HG03108 (cell line): ENCODE data around the gene LRRC28.
"Not testable (repeated sequence)": the region's sequence is repeated elsewhere in the genome, so short reads cannot be mapped to it uniquely, and the experiment has no call there.

ENCODE experiments used
- ATAC-seq: cut with Tn5 transposase; IDR thresholded peaks from one replicate; pipeline ENCODE4 v1.9.1; 2021; ENCODE audit warnings: moderate library complexity; ENCODE audit not compliant: unreplicated experiment

The LRRC28 gene

GRCh38 chr15:99390667-99391066 lies 139.4 kb downstream of the LRRC28 start:
- ATAC-seq, result no peak

- ATAC-seq, result no peak
Observed at GRCh38 chr15:99393641-99394040, 142.4 kb downstream of the LRRC28 start.

- no peak for ATAC-seq
Observed at GRCh38 chr15:99396375-99396774, 145.1 kb downstream of the LRRC28 start.

GRCh38 chr15:99399061-99399460 lies 147.8 kb downstream of the LRRC28 start:
- ATAC-seq, result no peak

DNA sequence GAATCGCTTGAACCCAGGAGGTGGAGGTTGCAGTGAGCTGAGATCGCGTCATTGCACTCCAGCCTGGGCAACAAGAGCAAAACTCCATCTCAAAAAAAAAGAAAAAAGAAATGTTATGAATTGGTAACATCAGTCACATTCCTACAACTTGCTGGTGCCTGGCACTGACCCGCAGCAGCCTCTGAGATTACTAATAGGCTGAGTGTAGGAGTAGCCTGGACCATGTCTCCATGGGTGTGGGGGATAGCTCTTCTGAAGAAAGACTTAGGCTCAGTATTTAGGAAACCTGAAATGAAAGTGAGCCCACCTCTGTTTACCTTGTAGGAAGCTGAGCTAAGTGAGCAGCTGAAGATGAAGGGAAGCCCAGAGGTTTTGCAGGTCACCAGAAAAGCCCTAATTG lies 148.3 kb downstream of the LRRC28 start:
- ATAC-seq, result no peak

GRCh38 chr15:99401216-99401615 lies 149.9 kb downstream of the LRRC28 start:
- ATAC-seq, result not testable (repeated sequence)

- ATAC-seq, result no peak
Observed at GRCh38 chr15:99402014-99402729, 150.9 kb downstream of the LRRC28 start.

DNA sequence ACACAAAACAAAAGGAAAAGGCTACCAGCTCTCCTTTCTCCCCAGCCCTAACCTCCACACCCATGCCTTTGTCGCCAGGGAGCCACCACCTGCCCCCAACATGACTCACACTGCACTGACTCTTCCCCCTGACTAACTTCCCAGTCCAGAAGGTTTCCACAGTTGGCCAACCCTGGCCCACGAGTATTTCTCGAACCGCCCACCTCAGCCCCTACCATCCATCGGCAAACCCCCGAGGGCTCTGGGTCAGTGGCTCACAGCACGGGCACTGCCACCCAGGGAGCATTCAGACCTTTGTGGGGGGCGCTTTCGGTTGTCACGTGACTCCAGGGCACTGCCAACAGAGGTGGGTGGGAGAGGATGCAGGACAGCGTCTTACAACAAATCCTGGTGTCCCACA lies 152.3 kb downstream of the LRRC28 start:
- no peak for ATAC-seq

DNA sequence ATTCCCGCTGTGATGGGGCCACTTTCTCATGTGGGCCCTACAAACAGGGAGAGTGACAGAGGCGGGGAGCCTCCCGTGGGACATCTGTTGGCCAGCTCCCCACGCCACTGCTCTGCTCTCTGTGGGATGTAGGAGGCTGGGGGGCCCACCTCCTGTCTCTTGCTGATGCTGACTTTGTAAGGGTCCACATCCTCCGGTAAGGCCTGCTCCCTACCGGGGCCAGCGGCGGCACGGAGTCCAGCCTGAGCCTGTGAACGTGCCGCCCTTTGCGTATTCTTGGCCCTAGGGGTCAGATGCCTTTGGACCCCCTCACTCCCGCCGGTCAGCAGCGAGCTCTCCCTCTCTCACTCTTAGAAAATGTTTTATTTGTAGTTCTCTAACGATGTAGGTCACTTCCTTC lies 153.2 kb downstream of the LRRC28 start:
- no peak for ATAC-seq

- ATAC-seq, result no peak
Observed at GRCh38 chr15:99406120-99406519, 154.8 kb downstream of the LRRC28 start.

DNA sequence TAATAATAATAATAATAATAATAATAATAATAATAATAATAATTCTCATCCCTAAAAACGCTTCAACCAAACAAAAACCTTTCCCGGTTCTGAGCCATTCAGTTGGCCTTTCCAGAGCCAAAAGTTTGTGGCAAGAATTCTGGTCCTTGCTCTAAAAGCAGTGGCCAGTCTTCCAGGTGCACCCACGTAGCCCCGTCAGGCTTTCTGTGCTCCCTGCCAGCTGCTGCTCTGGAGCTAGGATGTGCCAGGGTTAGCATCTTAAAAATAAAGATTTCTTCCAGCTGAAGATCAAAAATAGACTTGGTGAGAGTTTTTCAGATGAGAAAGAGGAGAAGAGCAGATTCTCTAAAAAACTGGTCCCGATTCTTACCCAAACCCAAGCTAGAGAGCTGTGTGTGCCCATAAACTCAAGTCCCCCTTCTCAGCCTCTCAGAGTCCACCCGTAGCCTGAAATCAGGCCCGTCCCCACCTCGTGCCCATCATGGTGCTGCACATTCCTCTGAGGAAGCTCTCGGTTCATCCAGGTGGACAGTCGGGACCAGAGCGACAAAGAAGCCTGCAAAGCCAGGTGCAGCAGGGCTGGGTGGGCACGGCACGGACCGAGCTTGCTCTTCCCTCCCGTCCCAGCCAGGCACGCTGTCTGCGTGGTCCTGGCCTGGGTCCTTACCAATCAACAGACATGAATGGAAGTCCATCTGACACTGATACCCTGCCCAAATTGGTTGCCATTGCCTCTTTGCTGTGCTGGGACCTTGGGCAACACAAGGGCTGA lies 155.6 kb downstream of the LRRC28 start:
- no peak for ATAC-seq

- no peak for ATAC-seq
Observed at GRCh38 chr15:99407716-99408115, 156.4 kb downstream of the LRRC28 start.

DNA sequence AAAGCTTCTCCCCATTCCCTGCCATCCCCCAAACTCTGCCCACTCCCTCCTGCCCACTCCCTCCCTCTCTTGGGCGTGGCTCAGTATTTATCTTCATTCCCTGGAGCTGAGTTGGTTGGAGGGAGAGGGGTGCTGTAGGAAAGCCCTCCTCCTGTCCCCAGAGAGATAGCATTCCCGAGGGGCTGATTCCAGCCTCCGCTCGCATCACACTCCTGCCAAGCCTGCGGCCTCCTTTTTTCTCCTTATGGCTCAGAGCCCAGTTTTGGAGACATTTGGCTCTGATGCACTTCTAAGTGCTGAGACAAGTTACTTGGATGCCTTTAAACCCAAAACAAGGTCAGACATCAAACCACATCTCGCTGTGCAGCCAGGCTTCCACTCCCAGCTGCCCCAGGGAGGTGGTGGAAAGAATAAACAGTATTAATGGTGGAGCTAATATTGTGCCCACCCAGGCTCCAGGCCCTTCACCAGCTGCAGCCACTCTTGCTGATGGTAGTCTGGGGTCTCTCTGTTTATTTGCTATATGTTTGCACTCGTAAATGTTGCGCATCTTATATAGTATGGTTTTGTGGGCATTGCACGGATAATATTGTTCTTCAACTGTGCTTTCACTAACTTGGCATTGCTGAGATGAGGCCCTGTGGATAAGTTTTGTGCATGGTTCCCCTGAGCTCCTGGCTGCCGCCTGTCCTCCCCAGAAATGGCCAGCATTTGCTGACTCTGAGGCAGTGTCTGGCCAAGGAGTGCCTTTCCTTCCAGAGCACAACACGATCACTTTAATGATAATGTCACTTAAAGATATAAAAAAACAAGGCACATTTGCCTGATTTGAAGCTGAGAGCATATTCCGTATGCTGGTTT lies 157.2 kb downstream of the LRRC28 start:
- ATAC-seq, result no peak

DNA sequence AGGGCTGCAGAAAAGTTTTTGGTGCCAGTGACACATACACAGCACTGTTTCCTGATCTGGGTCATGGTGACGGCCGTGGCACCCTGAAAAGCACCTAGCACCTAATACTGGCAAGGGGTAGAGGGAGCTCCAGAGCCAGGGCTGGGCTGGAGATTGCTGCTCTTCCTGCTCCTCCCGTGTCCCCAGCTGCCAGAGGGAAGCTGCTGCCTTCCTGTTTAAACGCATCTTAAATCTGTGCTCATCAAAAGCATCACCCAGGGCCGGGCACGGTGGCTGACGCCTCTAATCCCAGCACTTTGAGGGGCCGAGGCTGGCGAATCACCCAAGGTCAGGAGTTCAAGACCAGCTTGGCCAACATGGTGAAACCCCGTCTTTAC lies 157.8 kb downstream of the LRRC28 start:
- no peak for ATAC-seq

DNA sequence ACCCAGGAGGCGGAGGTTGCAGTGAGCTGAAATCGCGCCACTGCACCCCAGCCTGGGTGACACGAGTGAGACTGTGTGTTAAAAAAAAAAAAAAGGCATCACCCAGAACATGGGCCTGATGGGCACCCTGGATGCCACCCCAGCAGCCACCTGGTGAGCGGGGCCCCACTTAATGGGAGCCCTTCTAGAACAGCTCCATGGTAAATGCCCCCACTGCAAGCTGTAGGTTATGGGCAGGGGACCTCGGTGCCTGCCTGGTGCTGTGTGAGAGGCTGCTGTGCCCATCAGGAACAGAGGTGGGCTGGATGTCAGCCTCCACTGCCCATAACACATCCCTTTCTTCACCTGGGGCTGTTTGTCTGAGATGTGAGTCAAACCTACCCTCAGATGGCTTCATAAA lies 158.3 kb downstream of the LRRC28 start:
- ATAC-seq, result no peak

GRCh38 chr15:99410477-99410876 lies 159.2 kb downstream of the LRRC28 start:
- no peak for ATAC-seq

DNA sequence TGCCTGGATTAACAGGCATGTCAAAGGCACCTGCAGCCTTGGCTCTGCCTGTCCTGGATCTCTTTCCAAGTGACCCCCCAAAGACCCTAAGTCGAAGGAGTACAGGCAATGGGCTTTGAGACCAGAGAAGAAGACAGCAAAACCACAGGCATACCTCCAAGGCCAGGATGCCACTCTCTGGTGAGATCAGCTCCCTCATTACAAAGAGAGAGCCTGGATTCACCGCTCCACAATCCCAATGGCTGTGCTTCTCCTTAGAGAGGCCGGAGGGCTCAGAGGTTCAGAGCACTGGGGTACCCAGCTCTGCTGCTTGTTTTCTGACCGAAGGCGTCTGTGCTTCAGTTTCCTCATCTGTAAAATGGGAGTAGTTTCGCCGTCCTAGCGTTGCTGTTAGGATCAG lies 160.0 kb downstream of the LRRC28 start:
- ATAC-seq, result no peak

DNA sequence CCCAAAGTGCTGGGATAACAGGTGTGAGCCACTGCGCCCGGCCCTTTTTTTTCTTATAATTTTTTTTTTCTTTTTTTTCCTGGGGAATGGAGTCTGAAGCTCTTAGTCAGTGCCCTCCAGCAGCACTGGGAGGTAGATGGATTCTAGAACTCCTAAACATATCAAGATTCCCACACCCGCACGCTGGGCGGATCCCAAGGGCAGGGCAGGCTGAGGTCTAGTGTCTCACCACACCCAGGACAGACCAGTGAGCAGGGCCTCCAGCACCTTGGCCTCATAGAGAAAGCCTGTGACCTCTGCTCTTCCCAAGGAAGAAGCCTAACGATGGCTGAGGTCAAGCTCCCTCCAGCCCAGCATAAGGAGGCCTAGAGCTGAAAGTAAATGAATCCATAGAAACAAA lies 160.8 kb downstream of the LRRC28 start:
- ATAC-seq, result no peak

GRCh38 chr15:99412626-99413025 lies 161.3 kb downstream of the LRRC28 start:
- ATAC-seq, result no peak

GRCh38 chr15:99413955-99414754 lies 162.9 kb downstream of the LRRC28 start:
- ATAC-seq, result no peak
